Gastroesophageal sphincter (tissue), 3 donors: Measurements from ENCODE around the gene SLC23A2.

Source experiments
- EP300 ChIP-seq: sonication (generic); formaldehyde crosslinking; IDR thresholded peaks from one replicate; pipeline ENCODE4 v1.6.1; 2017; ENCODE audit warnings: antibody characterized with exemption, mild to moderate bottlenecking
- POLR2A ChIP-seq, 2 donors: fragments of 450-650 bp; IDR thresholded peaks; one replicate each; pipeline ENCODE4 v1.6.1; 2017; ENCODE audit warnings: antibody characterized with exemption in 2 of 2, mild to moderate bottlenecking in 2 of 2, moderate library complexity in 1 of 2
- POLR2AphosphoS5 ChIP-seq: sonication (generic); formaldehyde crosslinking; IDR thresholded peaks from one replicate; pipeline ENCODE4 v1.6.1; 2017; ENCODE audit warnings: antibody characterized with exemption
- TF ChIP-seq, protein P1 (sequence below), 4 experiments: fragments of 200-600 bp in 2 of 4; fragments of 450-650 bp in 2 of 4; sonication (generic) in 1 of 4; IDR thresholded peaks; one replicate each; pipeline ENCODE4 v1.5.1; 2017 to 2019; ENCODE audit warnings: antibody characterized with exemption in 4 of 4, mild to moderate bottlenecking in 2 of 4, moderate library complexity in 2 of 4

DNA sequence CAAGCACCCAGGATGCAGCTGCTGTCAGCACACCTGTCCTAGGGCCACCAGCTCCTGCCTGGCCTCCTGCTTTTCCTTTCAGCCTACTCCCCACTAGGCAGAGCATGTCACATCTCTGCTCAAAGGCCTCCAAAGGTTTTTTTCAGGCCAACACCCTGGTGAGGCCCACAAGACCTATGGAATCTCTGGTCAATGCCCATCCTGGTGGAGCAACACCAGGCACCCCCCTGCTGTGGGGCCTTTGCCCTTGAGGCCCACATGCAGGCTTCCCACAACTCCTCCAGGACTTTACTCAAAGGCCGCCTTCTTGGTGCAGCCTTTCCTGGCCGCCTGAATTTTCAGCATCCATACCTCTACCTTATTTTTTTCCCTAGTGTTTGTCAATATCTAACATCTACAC lies 76.9 kb downstream of the SLC23A2 start:
- TF ChIP-seq, protein P1, sequence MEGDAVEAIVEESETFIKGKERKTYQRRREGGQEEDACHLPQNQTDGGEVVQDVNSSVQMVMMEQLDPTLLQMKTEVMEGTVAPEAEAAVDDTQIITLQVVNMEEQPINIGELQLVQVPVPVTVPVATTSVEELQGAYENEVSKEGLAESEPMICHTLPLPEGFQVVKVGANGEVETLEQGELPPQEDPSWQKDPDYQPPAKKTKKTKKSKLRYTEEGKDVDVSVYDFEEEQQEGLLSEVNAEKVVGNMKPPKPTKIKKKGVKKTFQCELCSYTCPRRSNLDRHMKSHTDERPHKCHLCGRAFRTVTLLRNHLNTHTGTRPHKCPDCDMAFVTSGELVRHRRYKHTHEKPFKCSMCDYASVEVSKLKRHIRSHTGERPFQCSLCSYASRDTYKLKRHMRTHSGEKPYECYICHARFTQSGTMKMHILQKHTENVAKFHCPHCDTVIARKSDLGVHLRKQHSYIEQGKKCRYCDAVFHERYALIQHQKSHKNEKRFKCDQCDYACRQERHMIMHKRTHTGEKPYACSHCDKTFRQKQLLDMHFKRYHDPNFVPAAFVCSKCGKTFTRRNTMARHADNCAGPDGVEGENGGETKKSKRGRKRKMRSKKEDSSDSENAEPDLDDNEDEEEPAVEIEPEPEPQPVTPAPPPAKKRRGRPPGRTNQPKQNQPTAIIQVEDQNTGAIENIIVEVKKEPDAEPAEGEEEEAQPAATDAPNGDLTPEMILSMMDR (IDR thresholded peaks at IDR 0.05), result no peak
- no peak for TF ChIP-seq POLR2A (IDR thresholded peaks at IDR 0.05)
- no peak for TF ChIP-seq EP300
- TF ChIP-seq POLR2AphosphoS5, result no peak
